Psoas muscle (tissue), 8 donors: Measurements from ENCODE around the gene CRADD. TPM values are rescaled to one million over a fixed set of nuclear protein-coding genes. Genes with fewer than 3 reads are reported as not detected.

ENCODE experiments used
- ATAC-seq, 4 donors: fragments of 200-7000 bp; cut with Tn5 transposase; one replicate each; pipeline ENCODE4 v1.9.1; 2020; ENCODE audit warnings: moderate library complexity in 3 of 4, mild to moderate bottlenecking in 2 of 4
- DNase-seq, 2 donors: peaks; one replicate each; pipeline ENCODE4 v3.0.0-alpha.2; 2020
- H3K27ac ChIP-seq: fragments of 200-600 bp; one replicate; pipeline ENCODE4 v1.8.0; 2022
- H3K27me3 ChIP-seq, 3 donors: fragments of 200-600 bp in 1 of 3; one replicate each; pipeline versions ENCODE4 v1.6.1 to v1.8.0; 2013 to 2022; ENCODE audit warnings: low read length in 2 of 3, mild to moderate bottlenecking in 2 of 3, moderate library complexity in 1 of 3; ENCODE audit not compliant: insufficient read depth in 3 of 3
- H3K36me3 ChIP-seq, 2 donors: fragments of 200-600 bp in 1 of 2; one replicate each; pipeline versions ENCODE4 v1.6.1 to v1.8.0; 2013 to 2022; ENCODE audit warnings: low read depth in 1 of 2, mild to moderate bottlenecking in 1 of 2, moderate library complexity in 1 of 2; ENCODE audit not compliant: insufficient read depth in 1 of 2
- H3K4me1 ChIP-seq: fragments of 200-600 bp; one replicate; pipeline ENCODE4 v1.8.0; 2022
- H3K4me3 ChIP-seq: fragments of 200-600 bp; one replicate; pipeline ENCODE4 v1.8.0; 2022; ENCODE audit warnings: mild to moderate bottlenecking
- H3K9me3 ChIP-seq: fragments of 200-600 bp; one replicate; pipeline ENCODE4 v1.8.0; 2022
- WGBS, 3 donors: extraction: QIAGEN DNeasy Blood & Tissue Kit; methylation state at CpG; one replicate each; pipeline versions ENCODE4 v1.1.6 to v1.1.7; 2013; 5-methylcytosine and 5-hydroxymethylcytosine counted together
- intact Hi-C, 2 donors: fragments of 100-400 bp; cut with DNase I; formaldehyde crosslinking; loops; one replicate each; pipeline versions ENCODE4 v1.11.0 to v1.14.2; 2022
- polyA plus RNA-seq, 3 donors: library from polyadenylated mRNA; stranded (reverse); fragments of 200-250 nt; gene quantifications; one replicate each; pipeline ENCODE4 v1.2.3, GENCODE V29; 2013
- total RNA-seq, 4 donors: library from RNA; stranded (reverse); fragmentation: NEBNext Ultra II Directional in 2 of 4; extraction: Animal tissue kit (Norgen Biotek cat#: 25700) in 2 of 4; gene quantifications; one replicate each; pipeline versions ENCODE4 v1.2.1 to v1.2.4, GENCODE V29; 2021 to 2023
- TF ChIP-seq, protein P1 (sequence below): fragments of 200-600 bp; IDR thresholded peaks from one replicate; pipeline ENCODE4 v1.8.0; 2022; ENCODE audit warnings: antibody characterized with exemption
- donor health status: healthy with polysubstance abuse.
- donor health status: DM: no; HTN: no; CAD: no; lungs with moderate emphysema.
- donor health status: Bipolar disorder and iron deficiency.
- donor health status: healthy.
- donor health status: DM: yes; HTN: yes; CAD: no.
- donor health status: DM: no; HTN: no; CAD: no.
- donor health status: DM: no; HTN: no; CAD: no.
- donor health status: DM: yes; HTN: yes; CAD: no.

Gene CRADD
- total and polyA plus RNA-seq, 7 donors: 11.0 to 21.1 (median 12.7) TPM

DNA sequence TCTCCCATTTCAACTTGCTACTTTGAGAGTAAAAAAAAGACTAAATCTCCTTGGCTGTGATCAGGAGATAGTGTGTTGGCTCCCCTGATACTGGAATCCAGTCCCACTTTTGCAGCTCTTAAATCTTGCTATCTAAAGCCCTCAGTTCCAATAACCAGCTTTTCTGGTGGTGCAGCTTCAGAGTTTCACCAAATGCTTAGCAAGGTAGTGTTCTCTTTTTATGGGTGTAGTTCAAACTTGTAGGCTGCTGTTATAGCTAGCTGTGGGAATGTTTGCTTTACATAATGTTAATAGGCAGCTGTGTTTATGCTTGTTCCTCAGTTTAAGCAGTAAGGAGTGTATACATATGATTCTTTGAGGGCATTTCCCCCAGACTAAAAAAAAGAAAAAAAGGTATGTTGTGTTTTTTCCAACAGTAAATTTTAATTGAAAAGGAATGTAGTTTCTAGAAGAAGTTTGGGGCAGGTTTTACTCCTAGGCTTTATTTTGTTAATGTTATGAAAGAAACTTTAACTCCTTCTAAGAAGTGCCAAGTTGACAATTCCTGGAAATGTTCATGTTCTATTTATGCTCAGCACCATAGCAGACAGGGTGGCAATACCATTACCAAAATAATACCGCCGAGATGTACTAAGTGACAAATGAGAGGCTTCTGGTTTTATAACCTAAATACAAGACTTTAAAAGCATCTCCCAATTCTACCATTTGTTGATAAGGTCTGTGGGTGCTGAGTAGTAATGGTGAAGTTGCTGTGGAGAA, 12.1 kb downstream of the CRADD start:
- Histone ChIP-seq H3K27ac (no peak overlapping the region), H3K27me3 (no peaks in the 10 kb centered on the region), H3K4me1 (peaks cover 38% of the 10 kb centered on the region), H3K4me3 (no peak overlapping the region), H3K9me3 (no peaks in the 10 kb centered on the region), H3K36me3 (no peaks in the 10 kb centered on the region)
- 27 to 55% (median 28%) methylated on average over 2 of the region's 2 CpGs for WGBS, 3 donors
- DNase-seq: no peak
- intact Hi-C loops: no loop called here
- ATAC-seq: peak in 1 of 4 donors; percentile 50
- TF ChIP-seq, protein P1, sequence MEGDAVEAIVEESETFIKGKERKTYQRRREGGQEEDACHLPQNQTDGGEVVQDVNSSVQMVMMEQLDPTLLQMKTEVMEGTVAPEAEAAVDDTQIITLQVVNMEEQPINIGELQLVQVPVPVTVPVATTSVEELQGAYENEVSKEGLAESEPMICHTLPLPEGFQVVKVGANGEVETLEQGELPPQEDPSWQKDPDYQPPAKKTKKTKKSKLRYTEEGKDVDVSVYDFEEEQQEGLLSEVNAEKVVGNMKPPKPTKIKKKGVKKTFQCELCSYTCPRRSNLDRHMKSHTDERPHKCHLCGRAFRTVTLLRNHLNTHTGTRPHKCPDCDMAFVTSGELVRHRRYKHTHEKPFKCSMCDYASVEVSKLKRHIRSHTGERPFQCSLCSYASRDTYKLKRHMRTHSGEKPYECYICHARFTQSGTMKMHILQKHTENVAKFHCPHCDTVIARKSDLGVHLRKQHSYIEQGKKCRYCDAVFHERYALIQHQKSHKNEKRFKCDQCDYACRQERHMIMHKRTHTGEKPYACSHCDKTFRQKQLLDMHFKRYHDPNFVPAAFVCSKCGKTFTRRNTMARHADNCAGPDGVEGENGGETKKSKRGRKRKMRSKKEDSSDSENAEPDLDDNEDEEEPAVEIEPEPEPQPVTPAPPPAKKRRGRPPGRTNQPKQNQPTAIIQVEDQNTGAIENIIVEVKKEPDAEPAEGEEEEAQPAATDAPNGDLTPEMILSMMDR: no peak

DNA sequence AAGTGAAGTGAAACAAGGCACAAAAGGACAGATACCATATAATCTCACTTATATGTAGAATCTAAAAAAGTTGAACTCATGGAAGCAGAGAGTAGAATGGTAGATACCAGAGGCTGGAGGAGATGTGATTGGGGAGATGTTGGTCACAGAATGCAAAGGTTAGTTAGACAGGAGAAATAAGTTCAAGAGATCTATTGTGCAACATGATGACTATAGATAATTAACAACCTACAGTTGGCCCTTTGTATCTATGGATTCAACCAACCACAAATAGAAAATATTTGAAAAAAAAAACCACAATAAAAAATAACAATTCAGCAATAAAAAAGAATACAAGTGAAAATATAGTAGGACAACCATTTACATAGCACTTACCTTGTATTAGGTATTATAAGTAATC, 19.3 kb downstream of the CRADD start:
- no peak overlapping the region for H3K4me3 ChIP-seq
- ATAC-seq: no peak
- intact Hi-C loops: no loop called here
- TF ChIP-seq, protein P1: no peak
- no peak overlapping the region for H3K27ac ChIP-seq
- H3K27me3 ChIP-seq: no peaks in the 10 kb centered on the region
- no peaks in the 10 kb centered on the region for H3K36me3 ChIP-seq
- H3K4me1 ChIP-seq: peaks cover 14% of the 10 kb centered on the region
- H3K9me3 ChIP-seq: no peaks in the 10 kb centered on the region
- DNase-seq: no peak

DNA sequence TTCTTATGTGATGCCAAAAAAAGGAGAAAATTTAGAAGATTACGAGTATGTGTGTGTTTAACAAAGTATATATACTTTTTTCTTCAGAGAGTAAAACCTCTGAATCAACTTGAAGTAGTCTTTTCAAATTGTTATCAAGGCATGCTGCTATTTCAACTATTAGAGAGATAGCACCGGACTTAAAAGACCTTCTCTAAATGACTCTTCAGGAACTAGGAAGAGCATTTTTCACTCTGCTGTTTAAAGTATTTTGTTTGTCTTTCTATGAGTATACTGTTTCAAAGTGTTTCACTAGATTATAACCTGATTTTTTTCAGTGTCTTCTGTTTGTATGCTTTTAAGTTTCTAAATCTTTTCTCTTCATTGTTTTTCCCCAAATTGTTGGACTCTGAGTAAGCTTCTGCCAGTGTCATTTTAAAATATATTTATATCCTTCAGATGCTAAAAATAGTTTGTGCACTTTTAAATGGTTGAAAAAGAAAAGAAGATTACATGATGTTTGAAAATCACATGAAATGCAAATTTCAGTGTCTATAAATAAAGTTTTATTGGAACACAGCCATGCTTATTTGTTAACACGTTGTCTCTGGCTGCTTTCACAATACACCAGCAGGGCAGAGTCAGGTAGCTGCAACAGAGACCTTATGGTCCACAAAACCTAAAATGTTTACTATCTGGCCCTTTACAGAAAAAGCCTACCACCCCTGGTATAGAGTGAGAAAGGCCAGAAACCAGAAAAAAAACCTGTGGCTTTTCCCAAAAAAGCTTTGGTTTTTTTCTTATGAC, 21.3 kb downstream of the CRADD start:
- H3K9me3 ChIP-seq: no peaks in the 10 kb centered on the region
- WGBS, 3 donors: 42 to 59% (median 49%) methylated on average over 3 of the region's 3 CpGs
- H3K4me3 ChIP-seq: no peak overlapping the region
- DNase-seq (no peak), ATAC-seq (peak in 1 of 4 donors; percentile 66)
- H3K4me1 ChIP-seq: peaks cover 14% of the 10 kb centered on the region
- no peaks in the 10 kb centered on the region for H3K36me3 ChIP-seq
- intact Hi-C loops: no loop called here
- H3K27me3 ChIP-seq: no peaks in the 10 kb centered on the region
- H3K27ac ChIP-seq: no peak overlapping the region
- TF ChIP-seq, protein P1: no peak

DNA sequence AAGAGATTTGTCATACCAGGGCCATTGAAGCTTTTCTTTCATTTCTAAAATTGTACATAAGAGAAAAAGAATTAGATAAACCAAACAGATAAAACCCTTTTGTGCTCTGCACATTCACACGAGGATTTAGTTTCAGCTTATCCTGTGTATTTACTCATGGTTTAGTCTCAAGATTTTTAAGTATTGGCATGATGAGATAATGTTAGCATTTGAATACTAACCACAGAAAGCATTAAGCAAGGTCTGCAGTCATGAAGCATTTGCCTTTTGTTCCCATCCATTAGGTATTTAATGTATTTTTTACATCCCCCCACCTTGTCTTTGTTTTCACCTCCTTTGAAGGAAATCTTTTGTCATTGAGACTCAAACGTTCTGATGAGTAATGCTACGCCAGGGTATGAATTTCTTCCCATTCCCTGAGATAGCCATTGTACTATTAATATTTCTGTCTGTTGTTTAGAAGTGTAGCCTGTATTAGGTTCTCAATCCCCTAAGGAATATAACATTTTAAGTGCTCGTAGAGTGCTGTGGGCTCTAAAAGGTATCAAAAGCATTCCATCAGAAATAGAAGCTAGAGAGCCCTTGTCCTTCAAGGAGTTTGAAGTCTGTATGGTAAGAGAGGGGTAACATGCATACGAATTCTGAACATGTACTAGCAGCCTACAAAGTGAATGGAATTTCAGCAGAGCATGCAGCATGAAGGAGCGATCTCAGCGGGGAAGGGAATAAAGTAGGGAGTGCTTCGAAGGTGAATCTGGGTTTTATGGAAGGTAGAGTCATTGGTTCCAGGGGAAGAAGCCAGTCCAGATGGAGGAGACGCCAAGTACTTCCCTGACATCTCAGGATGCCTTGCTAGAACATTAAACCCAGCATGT, 22.3 kb downstream of the CRADD start:
- intact Hi-C loops: no loop called here
- ATAC-seq: no peak

More for the DNA sequence above, 22.3 kb downstream of the CRADD start:
- Histone ChIP-seq H3K27me3 (no peaks in the 10 kb centered on the region), H3K4me3 (no peak overlapping the region), H3K9me3 (no peaks in the 10 kb centered on the region), H3K4me1 (peaks cover 21% of the 10 kb centered on the region), H3K27ac (no peak overlapping the region), H3K36me3 (no peaks in the 10 kb centered on the region)
- 72 to 74% (median 72%) methylated on average over 9 of the region's 9 CpGs for WGBS, 3 donors
- no peak for DNase-seq
- TF ChIP-seq, protein P1: no peak
